Naive thymus-derived CD4-positive, alpha-beta T cell (primary cell): ENCODE measurements around the gene AGAP1. TPM values are rescaled to one million over a fixed set of nuclear protein-coding genes. Genes with fewer than 3 reads are reported as not detected.

Experiments
- ATAC-seq: fragments of 150-1000 bp; cut with Tn5 transposase; 2 replicates; pipeline ENCODE4 v1.10.0; 2021; ENCODE audit warnings: mild to moderate bottlenecking, moderate library complexity
- CTCF ChIA-PET: fragments of 350-600 bp; sonication (Branson Sonifier 250); formaldehyde crosslinking; loops from one replicate; lab custom pipeline; 2021; ENCODE audit warnings: antibody characterized with exemption; lab: Charles Lee
- POLR2A ChIA-PET: fragments of 350-600 bp; sonication (Branson Sonifier 250); formaldehyde crosslinking; loops from one replicate; lab custom pipeline; 2021; ENCODE audit warnings: antibody characterized with exemption, inconsistent platforms; lab: Charles Lee
- DNase-seq, 9 donors: peaks; one replicate each; pipeline versions ENCODE4 v3.0.0 to v3.0.0-alpha.2; 2020 to 2022; ENCODE audit warnings: mixed read lengths in 1 of 9
- H3K27ac ChIP-seq: one replicate; pipeline ENCODE4 v1.7.0; 2013; ENCODE audit warnings: mild to moderate bottlenecking, low read depth, low read length, moderate library complexity
- H3K27me3 ChIP-seq, 2 donors: one replicate each; pipeline ENCODE4 v1.7.0; 2013; ENCODE audit warnings: low read length in 2 of 2, mild to moderate bottlenecking in 2 of 2, moderate library complexity in 2 of 2; ENCODE audit not compliant: control insufficient read depth in 2 of 2, insufficient read depth in 2 of 2
- H3K36me3 ChIP-seq, 3 experiments: 1 replicate in 2 of 3; 2 replicates in 1 of 3; pipeline ENCODE4 v1.7.0; 2013; ENCODE audit warnings: low read length in 3 of 3, mild to moderate bottlenecking in 3 of 3, moderate library complexity in 1 of 3; ENCODE audit not compliant: insufficient read depth in 3 of 3, control insufficient read depth in 2 of 3
- H3K4me1 ChIP-seq, 2 donors: one replicate each; pipeline ENCODE4 v1.7.0; 2013; ENCODE audit warnings: low read length in 2 of 2, mild to moderate bottlenecking in 2 of 2, moderate library complexity in 1 of 2; ENCODE audit not compliant: control insufficient read depth in 2 of 2, insufficient read depth in 2 of 2
- H3K4me3 ChIP-seq: 2 replicates; pipeline ENCODE4 v1.7.0; 2013; ENCODE audit warnings: mild to moderate bottlenecking, low read length
- H3K9me3 ChIP-seq, 3 experiments: 1 replicate in 2 of 3; 2 replicates in 1 of 3; pipeline ENCODE4 v1.7.0; 2013; ENCODE audit warnings: low read length in 3 of 3; ENCODE audit not compliant: control insufficient read depth in 2 of 3
- H3K27ac Mint-ChIP-seq, 9 donors: one replicate each; pipeline ENCODE4 v1.8.0; 2020 to 2022; ENCODE audit warnings: mixed read lengths in 9 of 9, mild to moderate bottlenecking in 8 of 9, moderate library complexity in 5 of 9, inconsistent platforms in 2 of 9
- H3K27me3 Mint-ChIP-seq, 5 donors: one replicate each; pipeline ENCODE4 v1.8.0; 2021 to 2022; ENCODE audit warnings: mixed read lengths in 5 of 5, mild to moderate bottlenecking in 1 of 5
- H3K36me3 Mint-ChIP-seq, 5 donors: one replicate each; pipeline ENCODE4 v1.8.0; 2020 to 2022; ENCODE audit warnings: mixed read lengths in 5 of 5, mild to moderate bottlenecking in 3 of 5, inconsistent platforms in 1 of 5
- H3K4me1 Mint-ChIP-seq, 7 donors: one replicate each; pipeline ENCODE4 v1.8.0; 2020 to 2022; ENCODE audit warnings: mixed read lengths in 7 of 7, mild to moderate bottlenecking in 3 of 7, inconsistent platforms in 1 of 7
- H3K4me3 Mint-ChIP-seq, 10 donors: one replicate each; pipeline ENCODE4 v1.8.0; 2020 to 2022; ENCODE audit warnings: mild to moderate bottlenecking in 10 of 10, mixed read lengths in 10 of 10, moderate library complexity in 6 of 10, inconsistent platforms in 2 of 10
- H3K9me3 Mint-ChIP-seq, 11 donors: one replicate each; pipeline ENCODE4 v1.8.0; 2020 to 2022; ENCODE audit warnings: mixed read lengths in 11 of 11, mild to moderate bottlenecking in 4 of 11, inconsistent platforms in 1 of 11, moderate library complexity in 1 of 11
- intact Hi-C, 2 donors: fragments of 100-400 bp; cut with micrococcal nuclease; formaldehyde crosslinking; loops; one replicate each; pipeline ENCODE4 v1.15.1; 2023
- polyA plus RNA-seq, 2 donors: library from polyadenylated mRNA; unstranded; fragments of 300-500 nt; fragmentation: Illumina TruSeq; gene quantifications; one replicate each; pipeline ENCODE4 v1.2.3, GENCODE V29; 2021
- total RNA-seq, 6 experiments: library from RNA in 5 of 6; stranded (reverse) in 5 of 6; gene quantifications; 1 replicate in 5 of 6; 2 replicates in 1 of 6; pipeline ENCODE4 v1.2.3 and lab custom pipeline; 2021 to 2026

Gene AGAP1
- total and polyA plus RNA-seq, 7 experiments from 2014 or later = 0.35 to 9.6 (median 0.85) TPM; not detected in 2

DNA sequence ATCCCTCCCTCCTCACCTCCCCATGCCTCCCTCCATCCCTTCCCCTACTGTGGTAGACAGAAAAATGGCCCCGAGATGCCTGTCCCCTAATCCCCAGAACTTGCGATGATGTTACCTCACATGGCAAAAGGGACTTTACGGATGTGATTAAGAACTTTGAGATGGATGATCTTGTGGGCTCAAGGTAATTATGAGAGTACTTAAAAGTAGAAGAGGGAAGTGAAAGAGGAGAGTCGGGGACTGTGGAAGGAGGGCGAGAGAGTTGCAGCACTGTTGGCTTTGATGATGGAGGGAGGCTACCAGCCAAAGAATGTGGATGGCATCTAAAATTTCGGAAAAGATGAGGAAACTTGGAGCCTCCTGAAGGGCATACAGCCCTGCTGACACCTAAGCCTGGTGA lies 66.5 kb downstream of the AGAP1 start:
- CTCF ChIA-PET = no interaction called here
- no peak for ATAC-seq
- no peaks in the 10 kb centered on the region for H3K36me3 Mint-ChIP-seq
- POLR2A ChIA-PET = no interaction called here
- Histone ChIP-seq H3K4me1 (no peaks in the 10 kb centered on the region), H3K9me3 (no peaks in the 10 kb centered on the region), H3K4me3 (no peak overlapping the region), H3K36me3 (no peaks in the 10 kb centered on the region), H3K27ac (no peak overlapping the region), H3K27me3 (no peaks in the 10 kb centered on the region)
- H3K9me3 Mint-ChIP-seq = no peaks in the 10 kb centered on the region
- no peak overlapping the region for H3K4me3 Mint-ChIP-seq
- intact Hi-C loops = no loop called here
- H3K4me1 Mint-ChIP-seq = no peaks in the 10 kb centered on the region
- H3K27me3 Mint-ChIP-seq = peaks cover 3 to 27% (median 25%) of the 10 kb centered on the region in 5 donors
- H3K27ac Mint-ChIP-seq = no peak overlapping the region
- no peak for DNase-seq

DNA sequence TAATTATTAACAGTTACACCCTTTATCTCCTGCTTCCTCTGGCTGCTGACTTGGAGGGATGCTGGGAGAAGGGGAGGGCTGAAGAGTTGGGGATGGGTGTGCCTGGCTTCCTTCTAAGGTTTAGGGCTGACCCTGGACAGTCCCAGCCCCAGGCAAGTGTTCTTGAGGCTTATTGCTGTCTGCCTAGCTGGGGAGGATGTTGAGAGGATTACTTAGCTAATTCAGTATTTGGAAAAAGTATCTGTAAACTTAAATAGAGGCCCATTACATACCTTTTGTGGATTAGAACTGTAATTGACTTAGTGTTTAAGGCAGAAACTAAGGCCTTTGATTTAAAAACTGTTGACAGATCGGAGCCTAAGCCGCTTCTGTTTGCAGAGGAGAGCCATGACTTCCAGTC lies 67.6 kb downstream of the AGAP1 start:
- ChIA-PET CTCF (no interaction called here), POLR2A (no interaction called here)
- Histone ChIP-seq H3K9me3 (no peaks in the 10 kb centered on the region), H3K4me1 (no peaks in the 10 kb centered on the region), H3K4me3 (no peak overlapping the region), H3K27me3 (no peaks in the 10 kb centered on the region), H3K27ac (no peak overlapping the region), H3K36me3 (no peaks in the 10 kb centered on the region)
- ATAC-seq (no peak), DNase-seq (no peak)
- peaks cover 0 to 1% (median 0%) of the 10 kb centered on the region in 7 donors for H3K4me1 Mint-ChIP-seq
- no peak overlapping the region for H3K4me3 Mint-ChIP-seq
- no peak overlapping the region for H3K27ac Mint-ChIP-seq
- H3K27me3 Mint-ChIP-seq = peaks cover 3 to 31% (median 23%) of the 10 kb centered on the region in 5 donors
- H3K9me3 Mint-ChIP-seq = no peaks in the 10 kb centered on the region
- no peaks in the 10 kb centered on the region for H3K36me3 Mint-ChIP-seq
- intact Hi-C loops = no loop called here

DNA sequence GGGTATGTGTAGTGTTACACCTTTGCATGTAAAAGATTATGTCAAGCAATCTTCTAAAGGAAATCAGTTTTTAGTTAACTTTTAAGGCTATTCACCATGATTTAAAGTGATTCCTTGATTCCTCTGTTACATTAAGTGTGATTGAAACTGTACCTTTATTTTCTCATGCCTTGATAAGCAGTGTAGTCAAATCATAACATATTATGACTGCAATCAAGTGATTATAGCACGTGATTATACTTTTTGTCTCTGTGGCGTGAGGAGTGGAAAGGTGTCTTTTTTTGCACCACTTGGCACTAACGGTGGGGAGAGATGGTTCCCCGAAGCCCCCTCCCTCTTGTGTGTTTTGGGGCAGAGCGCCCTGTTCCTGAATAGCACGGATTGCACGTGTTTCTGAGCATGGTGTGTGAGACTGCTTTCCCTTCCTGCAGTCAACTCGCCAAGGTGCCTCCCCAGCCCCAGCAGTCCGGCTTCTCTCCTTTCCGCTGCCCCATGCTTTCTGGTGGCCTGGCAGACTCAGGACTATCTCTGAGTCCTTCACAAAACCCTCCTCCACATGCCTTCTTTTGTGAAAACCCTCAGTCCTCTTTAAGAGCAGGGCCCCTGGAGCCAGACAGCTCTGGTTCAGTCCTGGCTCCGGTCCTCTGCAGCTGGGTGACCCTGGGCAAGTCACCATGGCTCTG lies 68.4 kb downstream of the AGAP1 start:
- Mint-ChIP-seq H3K4me3 (no peak overlapping the region), H3K36me3 (no peaks in the 10 kb centered on the region), H3K27ac (no peak overlapping the region), H3K27me3 (peaks cover 3 to 35% (median 25%) of the 10 kb centered on the region in 5 donors), H3K4me1 (peaks cover 0 to 2% (median 0%) of the 10 kb centered on the region in 7 donors), H3K9me3 (no peaks in the 10 kb centered on the region)
- H3K4me3 ChIP-seq = no peak overlapping the region
- no peaks in the 10 kb centered on the region for H3K4me1 ChIP-seq
- H3K36me3 ChIP-seq = no peaks in the 10 kb centered on the region
- intact Hi-C loops = no loop called here
- no peak overlapping the region for H3K27ac ChIP-seq
- ChIA-PET POLR2A (no interaction called here), CTCF (no interaction called here)
- ATAC-seq (no peak), DNase-seq (no peak)
- no peaks in the 10 kb centered on the region for H3K9me3 ChIP-seq
- no peaks in the 10 kb centered on the region for H3K27me3 ChIP-seq

DNA sequence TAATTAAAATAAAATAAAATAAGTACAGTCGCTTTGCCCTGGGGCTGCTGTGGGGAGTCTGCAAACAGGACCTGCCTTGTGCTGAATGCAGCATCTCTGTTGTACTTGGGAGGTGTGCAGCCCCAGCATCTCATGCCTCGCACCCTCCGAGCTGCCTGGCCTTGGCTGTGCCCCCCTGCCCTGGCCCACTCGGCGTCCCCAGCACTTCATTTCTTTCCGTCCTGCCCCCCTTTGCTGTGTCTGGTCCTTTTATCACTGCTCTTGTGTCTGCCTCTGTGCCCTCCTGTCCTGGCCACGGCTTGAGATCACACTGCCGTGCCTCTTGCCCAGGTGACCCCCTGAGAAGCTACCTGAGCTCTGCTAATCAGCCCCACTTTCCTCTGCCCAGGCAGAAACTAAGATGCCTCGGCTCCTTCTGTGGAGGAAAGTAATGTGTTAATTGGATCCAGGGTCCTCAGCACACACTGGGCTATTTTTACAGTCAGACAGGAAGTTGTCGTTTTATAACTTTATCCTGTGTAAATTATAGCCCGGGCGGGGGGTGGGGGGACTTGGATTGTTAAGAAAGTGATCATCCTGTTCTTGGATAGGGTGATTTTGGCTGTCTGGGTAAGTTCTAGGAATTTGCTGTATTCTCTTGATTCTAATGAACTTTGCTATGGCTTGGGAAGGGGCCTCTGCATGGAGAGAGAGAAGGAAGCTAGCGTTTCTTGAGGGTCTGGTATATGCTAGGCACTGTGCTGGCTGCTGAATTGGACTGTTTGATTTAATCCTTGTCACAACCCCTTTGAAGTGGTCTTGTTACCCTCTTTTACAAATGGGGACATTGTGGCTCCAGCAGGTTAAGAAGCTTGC lies 69.4 kb downstream of the AGAP1 start:
- Mint-ChIP-seq H3K4me3 (no peak overlapping the region), H3K4me1 (peaks cover 0 to 2% (median 0%) of the 10 kb centered on the region in 7 donors), H3K27me3 (peaks cover 3 to 44% (median 28%) of the 10 kb centered on the region in 5 donors), H3K36me3 (no peaks in the 10 kb centered on the region), H3K27ac (no peak overlapping the region), H3K9me3 (peaks cover 0 to 2% (median 0%) of the 10 kb centered on the region in 11 donors)
- no peaks in the 10 kb centered on the region for H3K36me3 ChIP-seq
- DNase-seq = no peak
- H3K4me3 ChIP-seq = no peak overlapping the region
- no peaks in the 10 kb centered on the region for H3K27me3 ChIP-seq
- POLR2A ChIA-PET = no interaction called here
- H3K27ac ChIP-seq = no peak overlapping the region
- ATAC-seq = no peak
- no peaks in the 10 kb centered on the region for H3K4me1 ChIP-seq
- intact Hi-C loops = no loop called here
- CTCF ChIA-PET = no interaction called here
- H3K9me3 ChIP-seq = no peaks in the 10 kb centered on the region

DNA sequence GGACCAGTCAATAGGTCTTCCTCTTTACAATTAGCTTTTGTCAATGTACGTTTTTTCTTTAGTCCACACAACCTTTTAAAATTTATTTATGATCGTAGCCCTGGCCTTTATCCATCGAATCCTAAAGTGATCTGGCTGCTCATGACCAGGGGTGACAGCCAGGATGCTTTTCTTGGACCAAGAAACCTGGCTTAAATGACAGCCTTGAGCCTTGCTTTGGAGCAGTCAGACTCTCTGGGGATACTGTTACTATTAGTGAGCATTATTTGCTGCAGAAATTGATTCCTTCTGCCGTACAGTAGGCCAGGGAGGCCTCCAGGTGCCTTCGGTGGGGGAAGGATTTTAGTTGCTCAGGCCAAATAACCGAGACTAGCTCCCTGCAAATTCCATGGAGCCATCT lies 70.2 kb downstream of the AGAP1 start:
- CTCF ChIA-PET = no interaction called here

DNA sequence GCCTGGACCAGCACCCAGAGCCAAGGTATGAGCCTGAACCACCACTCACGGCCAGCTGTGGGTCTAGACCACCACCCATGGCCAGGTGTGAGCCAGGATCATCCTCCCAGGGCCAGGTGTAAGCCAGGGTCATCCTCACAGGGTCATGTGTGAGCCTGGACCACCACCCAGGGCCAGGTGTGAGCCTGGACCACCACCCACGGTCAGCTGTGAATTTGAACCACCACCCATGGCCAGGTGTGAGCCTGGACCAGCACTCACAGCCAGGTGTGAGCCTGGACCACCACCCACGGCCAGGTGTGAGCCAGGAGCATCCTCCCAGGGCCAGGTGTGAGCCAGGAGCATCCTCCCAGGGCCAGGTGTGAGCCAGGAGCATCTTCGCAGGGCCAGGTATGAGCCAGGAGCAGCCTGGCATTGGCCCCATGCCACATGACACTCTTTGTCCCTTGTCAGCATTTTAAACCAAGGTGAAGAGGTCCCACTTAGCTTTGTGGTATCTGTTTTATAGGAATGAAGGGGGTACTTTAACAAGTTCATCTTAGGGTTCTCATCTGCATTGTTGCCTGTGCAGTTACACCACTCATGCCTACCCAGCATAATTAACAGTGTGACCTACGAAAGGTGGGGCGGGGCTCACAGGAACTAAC lies 71.2 kb downstream of the AGAP1 start:
- H3K36me3 Mint-ChIP-seq = no peaks in the 10 kb centered on the region
- Histone ChIP-seq H3K36me3 (no peaks in the 10 kb centered on the region), H3K9me3 (no peaks in the 10 kb centered on the region), H3K27me3 (no peaks in the 10 kb centered on the region), H3K4me1 (no peaks in the 10 kb centered on the region), H3K27ac (no peak overlapping the region), H3K4me3 (no peak overlapping the region)
- H3K4me1 Mint-ChIP-seq = peaks cover 0 to 3% (median 0%) of the 10 kb centered on the region in 7 donors
- H3K4me3 Mint-ChIP-seq = no peak overlapping the region
- H3K27ac Mint-ChIP-seq = no peak overlapping the region
- peaks cover 0 to 12% (median 0%) of the 10 kb centered on the region in 11 donors for H3K9me3 Mint-ChIP-seq
- peaks cover 3 to 49% (median 28%) of the 10 kb centered on the region in 5 donors for H3K27me3 Mint-ChIP-seq
- intact Hi-C loops = no loop called here
- ChIA-PET POLR2A (interaction anchor here (0.6 kb wide), 1 partner anchor 1798 kb away, joined by 3 read pairs; no protein-coding TSS in a partner anchor), CTCF (no interaction called here)
- no peak for ATAC-seq
- no peak for DNase-seq

More for the DNA sequence above, 70.2 kb downstream of the AGAP1 start:
- Mint-ChIP-seq H3K4me3 (no peak overlapping the region), H3K9me3 (peaks cover 0 to 8% (median 0%) of the 10 kb centered on the region in 11 donors), H3K36me3 (no peaks in the 10 kb centered on the region), H3K27ac (no peak overlapping the region), H3K4me1 (peaks cover 0 to 3% (median 0%) of the 10 kb centered on the region in 7 donors), H3K27me3 (peaks cover 3 to 49% (median 28%) of the 10 kb centered on the region in 5 donors)
- Histone ChIP-seq H3K9me3 (no peaks in the 10 kb centered on the region), H3K27me3 (no peaks in the 10 kb centered on the region), H3K27ac (no peak overlapping the region), H3K36me3 (no peaks in the 10 kb centered on the region), H3K4me3 (no peak overlapping the region), H3K4me1 (no peaks in the 10 kb centered on the region)
- POLR2A ChIA-PET = no interaction called here
- no peak for ATAC-seq
- intact Hi-C loops = no loop called here
- DNase-seq = no peak
